Measurements from ENCODE around the gene COMMD8. TPM values are rescaled to one million over a fixed set of nuclear protein-coding genes. Genes with fewer than 3 reads are reported as not detected.
A peak's percentile ranks its signal among the peaks of the same experiment; 100 is the strongest.
"Not testable (repeated sequence)": the region's sequence is repeated elsewhere in the genome, so short reads cannot be mapped to it uniquely, and the experiment has no call there.

COMMD8 gene
- total and polyA plus RNA-seq, 10 donors, result 14.1 to 30.9 (median 20.1) TPM

DNA sequence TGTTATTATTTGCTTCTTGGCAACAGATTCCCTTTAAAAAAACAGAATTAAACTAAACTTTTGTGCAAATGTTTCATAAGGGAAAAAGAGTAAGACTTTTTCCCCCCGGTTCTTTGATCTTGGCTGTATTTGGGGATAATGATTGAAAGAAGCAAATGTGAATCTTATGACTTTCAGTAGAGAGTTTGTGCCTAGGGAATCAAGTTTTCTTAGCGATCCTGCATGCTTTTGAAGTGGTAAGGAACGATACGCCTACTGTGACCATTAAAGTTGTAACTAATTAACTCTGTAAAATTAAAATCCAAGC lies 30.6 kb upstream of the COMMD8 start:
- WGBS, 5 donors, result 56 to 64% (median 58%) methylated on average over 4 of the region's 4 CpGs
- no peaks in the 10 kb centered on the region for H3K9me3 ChIP-seq
- intact Hi-C loops (cut with DNase I; ENCODE audit: low total_unique reads), result no loop called here

DNA sequence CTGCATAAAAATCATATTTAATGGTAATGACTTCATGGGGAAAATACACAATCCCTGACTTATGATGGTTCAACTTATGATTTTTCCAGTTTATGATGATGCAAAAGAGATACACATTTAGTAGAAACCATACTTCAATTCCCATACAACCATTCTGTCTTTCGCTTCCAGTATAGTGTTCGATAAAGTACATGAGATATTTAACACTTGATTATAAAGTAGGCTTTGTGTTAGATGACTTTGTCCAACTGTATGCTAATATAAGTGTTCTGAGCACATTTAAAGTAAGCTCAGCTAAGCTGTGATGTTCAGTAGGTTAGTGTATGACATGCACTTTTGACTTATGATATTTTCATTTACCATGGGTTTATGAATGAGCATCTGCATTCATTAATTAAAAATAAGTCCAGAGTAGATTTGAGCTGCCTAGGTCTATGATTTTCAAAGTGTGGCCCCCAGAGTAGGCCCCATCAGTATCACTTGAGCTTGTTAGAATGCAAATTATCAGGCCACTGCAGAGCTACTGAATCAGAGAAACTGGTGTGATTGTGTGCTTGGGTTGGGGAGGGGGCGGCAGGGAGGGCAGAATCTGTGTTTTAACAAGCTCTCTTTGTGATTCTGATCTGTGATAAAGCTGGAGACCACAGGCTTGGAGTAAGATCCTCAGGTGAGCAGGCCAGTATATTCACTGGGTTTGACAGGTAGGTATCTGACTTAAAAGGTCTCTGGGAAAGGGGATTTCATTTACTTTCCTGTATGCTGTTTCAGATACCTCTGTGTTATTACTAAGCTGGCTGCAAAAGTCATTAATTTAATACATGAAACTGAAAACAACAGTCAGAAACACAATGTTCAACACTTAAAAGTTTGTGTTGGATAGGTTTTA lies 30.0 kb upstream of the COMMD8 start:
- peaks cover 17 to 77% (median 43%) of the 10 kb centered on the region in 6 donors for H3K4me1 ChIP-seq
- TF ChIP-seq POLR2AphosphoS5 (IDR thresholded peaks at IDR 0.05), result no peak
- TF ChIP-seq POLR2A (IDR thresholded peaks at IDR 0.05), result no peak
- TF ChIP-seq, protein P1, sequence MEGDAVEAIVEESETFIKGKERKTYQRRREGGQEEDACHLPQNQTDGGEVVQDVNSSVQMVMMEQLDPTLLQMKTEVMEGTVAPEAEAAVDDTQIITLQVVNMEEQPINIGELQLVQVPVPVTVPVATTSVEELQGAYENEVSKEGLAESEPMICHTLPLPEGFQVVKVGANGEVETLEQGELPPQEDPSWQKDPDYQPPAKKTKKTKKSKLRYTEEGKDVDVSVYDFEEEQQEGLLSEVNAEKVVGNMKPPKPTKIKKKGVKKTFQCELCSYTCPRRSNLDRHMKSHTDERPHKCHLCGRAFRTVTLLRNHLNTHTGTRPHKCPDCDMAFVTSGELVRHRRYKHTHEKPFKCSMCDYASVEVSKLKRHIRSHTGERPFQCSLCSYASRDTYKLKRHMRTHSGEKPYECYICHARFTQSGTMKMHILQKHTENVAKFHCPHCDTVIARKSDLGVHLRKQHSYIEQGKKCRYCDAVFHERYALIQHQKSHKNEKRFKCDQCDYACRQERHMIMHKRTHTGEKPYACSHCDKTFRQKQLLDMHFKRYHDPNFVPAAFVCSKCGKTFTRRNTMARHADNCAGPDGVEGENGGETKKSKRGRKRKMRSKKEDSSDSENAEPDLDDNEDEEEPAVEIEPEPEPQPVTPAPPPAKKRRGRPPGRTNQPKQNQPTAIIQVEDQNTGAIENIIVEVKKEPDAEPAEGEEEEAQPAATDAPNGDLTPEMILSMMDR (IDR thresholded peaks at IDR 0.05 in 8 of 11, conservative IDR thresholded peaks at IDR 0.05 in 3 of 11), result no peak
- H3K27me3 ChIP-seq (replicated peaks in 1 of 7), result no peaks in the 10 kb centered on the region
- peak overlapping the region in 1 of 8 donors; percentile 7 for H3K4me3 ChIP-seq
- no peaks in the 10 kb centered on the region for H3K36me3 ChIP-seq
- DNase-seq, result no peak
- H3K9me3 ChIP-seq, result peaks cover 0 to 4% (median 0%) of the 10 kb centered on the region in 8 donors
- H3K27ac ChIP-seq, result peak overlapping the region in 3 of 8 donors; percentile 20 to 65 (median 45)
- intact Hi-C loops (cut with DNase I; ENCODE audit: low total_unique reads), result no loop called here
- 83 to 90% (median 88%) methylated on average over 3 of the region's 3 CpGs for WGBS, 5 donors

More for the DNA sequence above, 30.6 kb upstream of the COMMD8 start:
- TF ChIP-seq POLR2AphosphoS5 (IDR thresholded peaks at IDR 0.05) (no peak), POLR2A (IDR thresholded peaks at IDR 0.05) (no peak)
- TF ChIP-seq, protein P1 (IDR thresholded peaks at IDR 0.05 in 8 of 11, conservative IDR thresholded peaks at IDR 0.05 in 3 of 11), result no peak
- Histone ChIP-seq H3K27ac (peak overlapping the region in 3 of 8 donors; percentile 20 to 65 (median 45)), H3K27me3 (replicated peaks in 1 of 7) (no peaks in the 10 kb centered on the region), H3K4me1 (peaks cover 13 to 77% (median 48%) of the 10 kb centered on the region in 6 donors), H3K4me3 (peak overlapping the region in 1 of 8 donors; percentile 7), H3K36me3 (no peaks in the 10 kb centered on the region)
- no peak for DNase-seq

DNA sequence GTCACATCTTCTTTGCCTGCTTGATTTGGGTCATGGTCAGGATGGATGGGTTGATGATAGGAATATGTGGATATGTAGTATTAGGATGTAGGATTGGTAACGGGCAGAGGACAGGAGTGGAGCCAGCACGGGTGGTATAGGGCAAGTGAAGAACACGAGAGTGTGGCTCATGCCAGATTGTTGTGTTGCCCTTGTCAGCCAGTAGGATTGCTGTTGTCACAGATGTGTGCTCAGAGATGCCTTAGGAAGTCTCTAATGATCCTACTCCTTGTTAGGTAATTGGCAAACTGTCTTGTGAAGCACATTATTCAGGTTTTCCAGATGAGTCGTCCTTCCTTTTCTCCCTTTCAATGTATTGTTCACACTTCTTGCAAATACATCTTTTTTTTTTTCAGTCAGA lies 27.0 kb upstream of the COMMD8 start:
- Histone ChIP-seq H3K4me1 (peaks cover 17 to 95% (median 55%) of the 10 kb centered on the region in 6 donors), H3K27me3 (replicated peaks in 1 of 7) (no peaks in the 10 kb centered on the region), H3K36me3 (no peaks in the 10 kb centered on the region), H3K9me3 (peaks cover 0 to 4% (median 0%) of the 10 kb centered on the region in 8 donors), H3K27ac (peak overlapping the region in 3 of 8 donors; percentile 22 to 52 (median 28)), H3K4me3 (peak overlapping the region in 1 of 8 donors; percentile 15)
- DNase-seq, result no peak
- no peak for TF ChIP-seq POLR2A (IDR thresholded peaks at IDR 0.05)
- no peak for TF ChIP-seq POLR2AphosphoS5 (IDR thresholded peaks at IDR 0.05)
- TF ChIP-seq, protein P1 (IDR thresholded peaks at IDR 0.05 in 8 of 11, conservative IDR thresholded peaks at IDR 0.05 in 3 of 11), result peak in 8 of 11 experiments; percentile 31 to 61 (median 48)
- intact Hi-C loops (cut with DNase I; ENCODE audit: low total_unique reads), result no loop called here
- whole genome bisulfite sequencing, 5 donors, result 74 to 88% (median 84%) methylated on average over 4 of the region's 4 CpGs

DNA sequence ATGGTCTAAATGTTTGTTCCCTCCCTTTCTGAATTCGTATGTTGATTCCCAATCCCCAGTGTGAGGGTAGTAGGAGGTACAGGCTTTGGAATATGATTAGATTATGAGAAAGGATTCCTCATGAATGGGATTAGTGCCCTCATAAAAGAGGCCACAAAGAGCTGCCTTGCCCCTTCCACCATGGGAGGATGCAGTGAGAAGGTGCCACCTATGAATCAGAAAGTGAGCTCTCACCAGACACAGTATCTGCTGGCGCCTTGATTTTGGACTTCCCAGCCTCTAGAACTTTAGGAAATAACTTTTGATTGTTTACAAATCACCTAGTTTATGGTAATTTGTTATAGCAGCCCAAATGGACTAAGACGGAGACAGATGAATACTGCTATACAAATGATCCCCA lies 25.2 kb upstream of the COMMD8 start:
- intact Hi-C loops (cut with DNase I; ENCODE audit: low total_unique reads), result no loop called here
- H3K4me1 ChIP-seq, result peaks cover 25 to 93% (median 62%) of the 10 kb centered on the region in 6 donors
- H3K27me3 ChIP-seq (replicated peaks in 1 of 7), result no peaks in the 10 kb centered on the region
- peak overlapping the region in 2 of 8 donors; percentile 31 to 52 for H3K27ac ChIP-seq
- DNase-seq, result no peak
- TF ChIP-seq POLR2AphosphoS5 (IDR thresholded peaks at IDR 0.05), result no peak
- TF ChIP-seq POLR2A (IDR thresholded peaks at IDR 0.05), result no peak
- TF ChIP-seq, protein P1 (IDR thresholded peaks at IDR 0.05 in 8 of 11, conservative IDR thresholded peaks at IDR 0.05 in 3 of 11), result no peak
- no peak overlapping the region for H3K4me3 ChIP-seq
- peaks cover 0 to 4% (median 0%) of the 10 kb centered on the region in 8 donors for H3K9me3 ChIP-seq
- H3K36me3 ChIP-seq, result no peaks in the 10 kb centered on the region
- 46 to 66% (median 55%) methylated on average over 3 of the region's 3 CpGs for WGBS, 5 donors

DNA sequence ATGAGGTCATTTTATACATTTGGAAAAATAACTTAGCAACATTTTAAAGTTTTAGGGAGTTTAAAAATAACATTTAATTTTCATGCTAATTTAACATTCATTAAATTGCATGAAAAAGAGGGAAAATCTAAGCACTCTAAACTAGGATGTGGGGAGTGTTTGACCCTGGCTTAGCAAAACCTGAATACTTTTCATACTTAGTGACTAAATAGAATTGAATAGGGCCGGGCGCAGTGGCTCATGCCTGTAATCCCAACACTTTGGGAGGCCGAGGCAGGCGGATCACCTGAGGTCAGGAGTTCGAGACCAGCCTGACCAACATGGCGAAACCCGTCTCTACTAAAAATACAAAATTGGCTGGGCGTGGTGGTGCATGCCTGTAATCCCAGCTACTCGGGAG lies 23.2 kb upstream of the COMMD8 start:
- intact Hi-C loops (cut with DNase I; ENCODE audit: low total_unique reads); H3K36me3 ChIP-seq; DNase-seq; H3K9me3 ChIP-seq; H3K27me3 ChIP-seq (replicated peaks in 1 of 7): not testable (repeated sequence)
- 88 to 98% (median 94%) methylated on average over 9 of the region's 9 CpGs for WGBS, 5 donors
- Histone ChIP-seq H3K4me1 (peaks cover 25 to 90% (median 61%) of the 10 kb centered on the region in 6 donors), H3K27ac (peak overlapping the region in 5 of 8 donors; percentile 91 to 96 (median 92)), H3K4me3 (peak overlapping the region in 7 of 8 donors; percentile 50 to 76 (median 59))

All from spleen (tissue), 11 donors.